HG03139 (cell line): ENCODE data around the gene LSR.

ENCODE experiments used
- ATAC-seq: cut with Tn5 transposase; IDR thresholded peaks from one replicate; pipeline ENCODE4 v1.9.1; 2021; ENCODE audit not compliant: unreplicated experiment

LSR gene

GRCh38 chr19:35316560-35316959, 67.8 kb downstream of the LSR start:
- no peak for ATAC-seq
